Mucosa of rectum (tissue), 2 donors: ENCODE results near the gene LILRB1.
"Not testable (repeated sequence)": the region's sequence is repeated elsewhere in the genome, so short reads cannot be mapped to it uniquely, and the experiment has no call there.

Experiments used
- H3K27ac ChIP-seq, 2 donors: one replicate each; pipeline ENCODE4 v1.7.0; 2013; ENCODE audit warnings: inconsistent platforms in 2 of 2, low read depth in 2 of 2, low read length in 2 of 2
- H3K27me3 ChIP-seq, 2 donors: one replicate each; pipeline ENCODE4 v1.7.0; 2013; ENCODE audit warnings: low read length in 2 of 2; ENCODE audit not compliant: control insufficient read depth in 2 of 2, insufficient read depth in 2 of 2
- H3K36me3 ChIP-seq, 2 donors: one replicate each; pipeline ENCODE4 v1.7.0; 2013; ENCODE audit warnings: low read length in 2 of 2; ENCODE audit not compliant: control insufficient read depth in 2 of 2, insufficient read depth in 2 of 2
- H3K4me1 ChIP-seq, 2 donors: one replicate each; pipeline ENCODE4 v1.7.0; 2013; ENCODE audit warnings: low read length in 2 of 2, mild to moderate bottlenecking in 1 of 2; ENCODE audit not compliant: control insufficient read depth in 2 of 2, insufficient read depth in 2 of 2
- H3K4me3 ChIP-seq, 2 donors: one replicate each; pipeline ENCODE4 v1.7.0; 2013; ENCODE audit warnings: low read length in 2 of 2
- H3K9ac ChIP-seq, 2 donors: one replicate each; pipeline ENCODE4 v1.7.0; 2013; ENCODE audit warnings: low read length in 2 of 2, low read depth in 1 of 2, mild to moderate bottlenecking in 1 of 2
- H3K9me3 ChIP-seq, 2 donors: one replicate each; pipeline ENCODE4 v1.7.0; 2013; ENCODE audit warnings: low read length in 2 of 2; ENCODE audit not compliant: control insufficient read depth in 2 of 2
- donor health status: healthy.
- donor health status: Normal muscosa, but diverticular disease.

The LILRB1 gene

GRCh38 chr19:54677217-54677616 is 46.9 kb downstream of the LILRB1 start:
- Histone ChIP-seq H3K9me3 (no peaks in the 10 kb centered on the region), H3K27ac (no peak overlapping the region), H3K4me3 (no peak overlapping the region), H3K9ac (no peak overlapping the region), H3K36me3 (no peaks in the 10 kb centered on the region), H3K4me1 (no peaks in the 10 kb centered on the region), H3K27me3 (no peaks in the 10 kb centered on the region)

GRCh38 chr19:54681596-54681995 is 51.3 kb downstream of the LILRB1 start:
- H3K27me3 ChIP-seq, H3K36me3 ChIP-seq, H3K27ac ChIP-seq, H3K9ac ChIP-seq, H3K9me3 ChIP-seq, H3K4me1 ChIP-seq, H3K4me3 ChIP-seq: not testable (repeated sequence)

- no peak overlapping the region for H3K4me3 ChIP-seq
- H3K4me1 ChIP-seq: no peaks in the 10 kb centered on the region
- no peaks in the 10 kb centered on the region for H3K9me3 ChIP-seq
Measured at GRCh38 chr19:54682306-54682856, 52.1 kb downstream of the LILRB1 start.

GRCh38 chr19:54684527-54684926 is 54.2 kb downstream of the LILRB1 start:
- Histone ChIP-seq H3K4me3 (no peak overlapping the region), H3K27me3 (peaks cover 0 to 2% of the 10 kb centered on the region in 2 donors), H3K36me3 (no peaks in the 10 kb centered on the region), H3K9me3 (no peaks in the 10 kb centered on the region), H3K9ac (no peak overlapping the region), H3K27ac (no peak overlapping the region), H3K4me1 (no peaks in the 10 kb centered on the region)

More at GRCh38 chr19:54682306-54682856, 52.1 kb downstream of the LILRB1 start:
- Histone ChIP-seq H3K27ac (no peak overlapping the region), H3K27me3 (peaks cover 0 to 1% of the 10 kb centered on the region in 2 donors), H3K36me3 (no peaks in the 10 kb centered on the region), H3K9ac (no peak overlapping the region)
